ENCODE data around the gene ZC2HC1C.

- TF ChIP-seq CTCF (conservative IDR thresholded peaks at IDR 0.05; ENCODE audit: low read length): no peak
- TF ChIP-seq EZH2phosphoT487 (IDR thresholded peaks at IDR 0.05; ENCODE audit: borderline replicate concordance): no peak
Observed at GRCh38 chr14:75032939-75033338, 36.5 kb upstream of the ZC2HC1C start.

Data from Loucy (cell line).